ENCODE measurements around the gene C19orf67. TPM values are rescaled to one million over a fixed set of nuclear protein-coding genes. Genes with fewer than 3 reads are reported as not detected.

The C19orf67 gene
- total and polyA plus RNA-seq, 2 of the 4 experiments (the other 2 are of a cell fraction) = not detected

DNA sequence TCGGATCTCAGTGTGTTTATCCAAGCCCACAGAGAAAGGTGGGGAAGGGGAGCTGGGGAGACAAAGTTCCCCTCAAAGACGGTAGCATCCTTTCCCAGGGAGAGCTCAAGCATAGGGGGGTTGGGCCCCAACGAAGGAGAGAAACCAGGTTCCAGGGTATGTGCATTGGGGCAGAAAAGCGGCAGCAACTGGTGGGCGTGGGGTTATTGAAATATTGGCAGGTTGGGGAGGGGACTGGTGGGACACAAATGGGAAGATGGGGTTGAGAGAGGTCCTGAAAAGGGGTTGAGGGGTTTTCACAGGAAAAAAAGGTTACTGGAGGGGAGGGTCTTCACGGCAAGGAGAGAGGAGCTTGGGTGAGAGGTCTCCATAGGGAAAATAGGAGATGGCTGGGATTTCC is 49.8 kb upstream of the C19orf67 start:
- Histone ChIP-seq H3K9me3 (ENCODE audit: control insufficient read depth, insufficient read depth, low read length) (no peaks in the 10 kb centered on the region), H2BK120ac (ENCODE audit: low read depth, low read length) (no peak overlapping the region), H3K18ac (ENCODE audit: low read depth, low read length) (no peak overlapping the region), H3K79me1 (ENCODE audit: low read depth in 1 of 2, low read length in 2 of 2) (peaks cover 15 to 38% of the 10 kb centered on the region in 2 experiments), H3K23ac (ENCODE audit: low read depth, low read length) (0 out of 2 replicates have a peak overlapping the region, but pooled peaks have one; percentile 53), H3K14ac (replicated peaks; ENCODE audit: low read depth, low read length) (no peak overlapping the region; the same call in 1 of the 2 replicates), H4K91ac (ENCODE audit: insufficient read depth, low read depth, low read length) (no peak overlapping the region), H2BK20ac (ENCODE audit: low read depth, low read length) (no peak overlapping the region), H3K27me3 (ENCODE audit: control insufficient read depth, insufficient read depth, low read length) (no peaks in the 10 kb centered on the region), H3K4me3 (ENCODE audit: insufficient read depth, low read depth, low read length) (no peak overlapping the region), H2AK5ac (ENCODE audit: low read depth, low read length) (no peak overlapping the region), H3K27ac (ENCODE audit: insufficient read depth, low read length) (no peak overlapping the region), H2AK9ac (replicated peaks; ENCODE audit: low read depth, low read length, poor library complexity) (peak overlapping the region; percentile 9), H4K20me1 (ENCODE audit: insufficient read depth, low read length) (peaks cover 9% of the 10 kb centered on the region; the same call in 1 of the 2 replicates), H4K5ac (ENCODE audit: low read depth, low read length) (no peak overlapping the region), H3K4ac (ENCODE audit: low read depth, low read length) (no peak overlapping the region), H3K4me1 (ENCODE audit: control insufficient read depth, insufficient read depth, low read length) (peaks cover 6% of the 10 kb centered on the region), H2AFZ (replicated peaks; ENCODE audit: low read length, poor library complexity) (no peak overlapping the region), H2BK15ac (ENCODE audit: low read depth, low read length) (no peak overlapping the region), H3K36me3 (ENCODE audit: control insufficient read depth, insufficient read depth, low read length) (no peaks in the 10 kb centered on the region), H3K9ac (ENCODE audit: low read depth, low read length) (peak overlapping the region; percentile 14; the same call in 1 of the 2 replicates), H4K8ac (ENCODE audit: low read depth in 2 of 2, low read length in 2 of 2) (no peak overlapping the region), H3K56ac (ENCODE audit: extremely low read depth, insufficient read depth, low read length) (no peak overlapping the region), H2BK5ac (ENCODE audit: low read depth, low read length, poor library complexity, severe bottlenecking) (no peak overlapping the region), H3K9me1 (ENCODE audit: insufficient read depth, low read length) (no peaks in the 10 kb centered on the region), H3K4me2 (ENCODE audit: low read depth, low read length) (no peak overlapping the region)
- dilution Hi-C loops (cut with HindIII; ENCODE audit: low sequenced_read_pairs, unreplicated experiment) = no loop called here
- intact Hi-C loops (cut with micrococcal nuclease) = loop anchor here (5.0 kb wide), 1 partner anchor 342 kb away; the partner anchor contains the start of gene PTGER1
- ChIA-PET CTCF (interaction anchor here (0.6 to 0.7 kb wide), 2 partner anchors 283 to 536 kb away, joined by 3 to 8 read pairs; no protein-coding TSS in a partner anchor), POLR2A (ENCODE audit: unreplicated experiment) (no interaction called here)
- in situ Hi-C loops (cut with MboI; ENCODE audit: low sequenced_read_pairs) = no loop called here
- no peak for TF ChIP-seq CTCF (conservative IDR thresholded peaks at IDR 0.05; ENCODE audit: low read depth, low read length)
- TF ChIP-seq, protein P1, sequence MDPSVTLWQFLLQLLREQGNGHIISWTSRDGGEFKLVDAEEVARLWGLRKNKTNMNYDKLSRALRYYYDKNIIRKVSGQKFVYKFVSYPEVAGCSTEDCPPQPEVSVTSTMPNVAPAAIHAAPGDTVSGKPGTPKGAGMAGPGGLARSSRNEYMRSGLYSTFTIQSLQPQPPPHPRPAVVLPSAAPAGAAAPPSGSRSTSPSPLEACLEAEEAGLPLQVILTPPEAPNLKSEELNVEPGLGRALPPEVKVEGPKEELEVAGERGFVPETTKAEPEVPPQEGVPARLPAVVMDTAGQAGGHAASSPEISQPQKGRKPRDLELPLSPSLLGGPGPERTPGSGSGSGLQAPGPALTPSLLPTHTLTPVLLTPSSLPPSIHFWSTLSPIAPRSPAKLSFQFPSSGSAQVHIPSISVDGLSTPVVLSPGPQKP (IDR thresholded peaks at IDR 0.05; ENCODE audit: borderline replicate concordance, low read depth, low read length) = no peak
- no peak for TF ChIP-seq CHD1 (IDR thresholded peaks at IDR 0.05; ENCODE audit: low read depth, low read length)
- TF ChIP-seq NFE2L2 (IDR thresholded peaks at IDR 0.05; ENCODE audit: low read depth, low read length) = no peak
- no peak for TF ChIP-seq MAZ (IDR thresholded peaks at IDR 0.05; ENCODE audit: borderline replicate concordance, low read depth, low read length)
- no peak for TF ChIP-seq MAFK (IDR thresholded peaks at IDR 0.05; ENCODE audit: low read depth, low read length)
- no peak for TF ChIP-seq RCOR1 (IDR thresholded peaks at IDR 0.05; ENCODE audit: insufficient replicate concordance, low read length)
- no peak for TF ChIP-seq MXI1 (IDR thresholded peaks at IDR 0.05; ENCODE audit: borderline replicate concordance, low read depth, low read length)
- no peak for TF ChIP-seq RAD21 (IDR thresholded peaks at IDR 0.05; ENCODE audit: low read length)
- TF ChIP-seq, protein P2, sequence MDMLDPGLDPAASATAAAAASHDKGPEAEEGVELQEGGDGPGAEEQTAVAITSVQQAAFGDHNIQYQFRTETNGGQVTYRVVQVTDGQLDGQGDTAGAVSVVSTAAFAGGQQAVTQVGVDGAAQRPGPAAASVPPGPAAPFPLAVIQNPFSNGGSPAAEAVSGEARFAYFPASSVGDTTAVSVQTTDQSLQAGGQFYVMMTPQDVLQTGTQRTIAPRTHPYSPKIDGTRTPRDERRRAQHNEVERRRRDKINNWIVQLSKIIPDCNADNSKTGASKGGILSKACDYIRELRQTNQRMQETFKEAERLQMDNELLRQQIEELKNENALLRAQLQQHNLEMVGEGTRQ (IDR thresholded peaks at IDR 0.05; ENCODE audit: low read depth, low read length) = no peak
- TF ChIP-seq BHLHE40 (IDR thresholded peaks at IDR 0.05; ENCODE audit: low read depth, low read length) = no peak
- TF ChIP-seq FOS (IDR thresholded peaks at IDR 0.05; ENCODE audit: low read depth, low read length) = no peak
- no peak for TF ChIP-seq POLR2A (IDR thresholded peaks at IDR 0.05; ENCODE audit: low read depth, low read length)
- TF ChIP-seq SMC3 (IDR thresholded peaks at IDR 0.05; ENCODE audit: low read depth, low read length) = no peak
- TF ChIP-seq CEBPB (IDR thresholded peaks at IDR 0.05; ENCODE audit: low read depth, low read length) = no peak
- no peak for TF ChIP-seq RFX5 (IDR thresholded peaks at IDR 0.05; ENCODE audit: low read depth, low read length)
- DNase-seq (no peak), ATAC-seq (ENCODE audit: low read depth) (no peak)
- WGBS, 2 experiments (ENCODE audit: extremely low coverage in 2 of 2, insufficient read length in 1 of 2) = 40% methylated on average over 3 of the region's 6 CpGs; no CpG with 5 or more reads in 1 of the 2 experiments
- BruUV-seq (replicated peaks) = no TSS peak

Measured in IMR-90 (cell line).